GM19240 (cell line): ENCODE data around the gene C19orf12.

Experiments used
- DNase-seq: peaks from one replicate; pipeline ENCODE4 v3.0.0; 2011; ENCODE audit warnings: low spot score; ENCODE audit not compliant: insufficient read length

Gene C19orf12

DNA sequence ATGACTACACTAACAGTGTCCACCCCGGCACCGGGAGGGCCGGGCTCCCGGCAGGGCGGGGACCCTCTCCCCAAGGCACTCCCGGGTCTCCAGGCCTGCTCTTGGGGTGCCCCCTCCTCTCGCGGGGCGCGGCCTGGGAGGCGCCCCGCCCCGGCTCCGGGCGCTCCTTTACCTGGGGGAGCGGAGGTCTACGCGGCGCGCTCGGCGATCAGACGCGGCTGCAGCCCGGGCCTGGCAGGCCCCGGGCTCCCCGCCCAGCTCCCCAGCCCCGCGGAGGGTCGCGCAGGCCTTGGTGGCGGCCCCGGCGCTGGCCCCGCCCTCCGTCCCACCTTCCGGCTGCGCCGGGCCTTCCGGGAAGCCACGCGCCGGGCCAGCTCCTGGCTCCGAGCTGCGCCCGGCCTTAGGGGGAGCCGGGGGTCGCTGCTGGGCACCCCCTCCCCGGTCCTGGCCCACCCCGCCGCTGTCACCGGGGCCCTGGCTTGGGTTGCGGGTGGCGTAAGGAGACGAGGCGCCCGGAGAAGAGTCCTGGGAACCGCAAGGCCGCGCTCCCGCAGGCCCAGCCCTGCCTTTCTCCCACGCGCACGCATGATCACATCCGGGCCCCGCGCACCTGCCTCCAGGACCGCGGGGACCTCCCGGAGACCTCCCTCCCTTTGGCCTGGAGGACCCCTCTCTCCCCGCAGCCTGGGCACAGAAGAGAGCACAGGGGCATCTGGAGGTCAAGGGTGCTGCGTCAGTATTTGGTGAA lies at the start of gene C19orf12:
Gene C19orf12, minus strand, starts transcription at position 309 of the 748 bp plus-strand sequence. CDS start 6,848 bp downstream, outside the sequence.
- DNase-seq, result peak; percentile 42

DNA sequence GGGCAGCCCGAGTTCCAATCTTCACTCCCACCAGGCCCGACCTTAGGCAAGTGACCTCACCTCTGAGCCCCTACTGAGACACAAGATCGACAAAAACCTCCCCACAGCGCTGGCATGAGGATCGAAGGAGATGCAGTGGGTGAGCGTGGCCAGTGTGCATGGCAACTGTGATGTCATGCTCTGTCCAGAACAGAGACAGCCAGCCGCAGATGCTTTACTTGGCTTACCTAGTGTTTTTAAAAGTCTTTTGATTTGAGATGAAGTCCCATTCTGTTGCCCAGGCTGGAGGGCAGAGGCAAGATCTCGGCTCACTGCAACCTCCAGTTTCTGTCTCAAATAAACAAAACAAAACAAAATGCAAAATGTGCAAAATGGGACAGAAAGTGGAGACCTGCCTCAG lies 49.3 kb upstream of the C19orf12 start:
- no peak for DNase-seq

DNA sequence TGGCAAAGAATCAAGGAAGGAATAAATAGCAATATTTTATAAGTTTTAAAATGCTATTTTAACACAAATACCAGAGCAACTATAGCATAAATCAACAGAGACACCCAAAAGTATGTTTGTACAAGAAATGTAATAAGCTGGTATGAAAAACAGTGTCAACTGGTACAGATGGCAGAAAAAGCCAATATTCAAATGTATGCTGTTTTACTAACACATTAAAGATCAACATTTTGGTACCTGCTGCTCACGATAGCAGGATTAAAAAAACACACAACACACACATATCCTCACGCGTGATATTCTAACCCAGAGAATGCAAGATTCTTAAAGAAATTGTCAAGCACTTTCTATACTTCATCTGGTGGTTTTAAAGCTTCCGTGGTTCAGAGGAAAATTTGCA lies 48.1 kb upstream of the C19orf12 start:
- no peak for DNase-seq

DNA sequence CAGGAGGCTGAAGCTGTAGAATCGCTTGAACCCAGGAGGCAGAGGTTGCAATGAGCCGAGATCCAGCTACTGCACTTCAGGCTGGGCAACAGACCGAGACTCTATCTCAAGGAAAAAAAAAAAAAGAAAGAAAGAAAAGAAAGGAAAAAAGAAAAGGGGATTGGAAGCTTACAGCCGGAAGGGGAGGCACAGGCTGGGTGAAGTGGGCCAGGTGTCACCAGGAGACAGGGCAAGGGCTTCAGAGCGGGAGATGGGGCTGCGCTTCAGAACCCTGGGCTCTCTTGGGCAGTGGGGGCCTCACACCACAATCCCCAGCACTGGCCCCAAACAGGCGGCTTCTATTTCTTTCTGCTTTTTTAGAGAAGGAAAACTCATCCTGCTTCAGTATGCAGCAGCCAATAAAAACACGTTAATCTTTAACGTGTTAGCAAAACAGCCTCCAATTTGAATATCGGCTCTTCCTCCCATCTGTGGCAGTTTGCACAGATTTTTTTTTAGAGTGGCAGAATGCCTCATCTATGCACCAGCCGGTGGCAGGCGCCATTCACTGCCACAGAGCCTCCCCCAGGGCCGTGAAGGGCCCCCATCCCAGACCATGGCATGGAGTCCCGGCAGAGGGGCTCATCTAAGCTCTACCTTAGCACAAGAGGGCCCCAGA lies 46.6 kb upstream of the C19orf12 start:
- no peak for DNase-seq

DNA sequence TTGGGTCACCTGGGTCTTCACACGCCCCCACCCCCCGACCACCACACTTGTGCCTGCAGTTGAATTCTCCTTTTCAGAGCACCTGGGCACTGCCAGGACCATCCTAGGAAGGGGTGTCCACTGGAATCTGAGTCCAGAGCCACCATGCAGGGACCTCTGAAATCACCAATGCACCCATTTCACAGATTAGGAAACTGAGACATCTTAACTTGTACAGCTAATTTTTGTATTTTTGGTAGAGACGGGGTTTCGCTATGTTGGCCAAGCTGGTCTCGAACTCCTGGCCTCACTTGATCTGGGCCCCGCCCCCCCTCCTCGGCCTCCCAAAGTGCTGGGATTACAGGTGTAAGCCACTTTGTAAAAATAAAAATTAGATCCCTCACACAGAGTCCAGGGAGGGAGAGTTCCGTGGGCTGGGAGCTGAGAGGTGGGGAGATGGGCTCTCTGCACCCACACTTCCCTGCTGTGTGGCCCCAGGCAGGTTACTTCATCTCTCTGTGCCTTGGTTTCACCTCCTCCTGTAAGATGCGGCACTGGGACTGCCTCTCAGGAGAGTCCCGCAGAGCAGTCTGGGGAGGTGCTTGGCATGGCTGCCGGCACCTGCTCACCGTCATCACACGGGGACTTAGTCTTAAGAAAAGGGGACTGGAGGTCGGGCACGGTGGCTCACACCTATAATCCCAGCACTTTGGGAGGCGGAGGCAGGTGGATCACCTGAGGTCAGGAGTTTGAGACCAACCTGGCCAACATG lies 45.9 kb upstream of the C19orf12 start:
- no peak for DNase-seq

DNA sequence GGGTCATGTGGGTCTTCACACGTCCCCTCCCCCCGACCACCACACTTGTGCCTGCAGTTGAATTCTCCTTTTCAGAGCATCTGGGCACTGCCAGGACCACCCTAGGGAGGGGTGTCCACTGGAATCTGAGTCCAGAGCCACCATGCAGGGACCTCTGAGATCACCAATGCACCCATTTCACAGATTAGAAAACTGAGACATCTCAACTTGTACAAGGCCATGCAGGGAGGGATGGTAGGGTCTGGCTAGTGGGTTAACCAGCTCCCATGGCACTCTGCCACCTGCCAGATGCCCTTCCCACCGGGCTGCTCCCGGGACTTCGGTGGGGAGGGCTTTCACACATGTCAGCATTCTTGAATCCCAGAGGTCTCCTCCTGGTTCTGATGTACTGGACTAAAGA lies 44.3 kb upstream of the C19orf12 start:
- no peak for DNase-seq

DNA sequence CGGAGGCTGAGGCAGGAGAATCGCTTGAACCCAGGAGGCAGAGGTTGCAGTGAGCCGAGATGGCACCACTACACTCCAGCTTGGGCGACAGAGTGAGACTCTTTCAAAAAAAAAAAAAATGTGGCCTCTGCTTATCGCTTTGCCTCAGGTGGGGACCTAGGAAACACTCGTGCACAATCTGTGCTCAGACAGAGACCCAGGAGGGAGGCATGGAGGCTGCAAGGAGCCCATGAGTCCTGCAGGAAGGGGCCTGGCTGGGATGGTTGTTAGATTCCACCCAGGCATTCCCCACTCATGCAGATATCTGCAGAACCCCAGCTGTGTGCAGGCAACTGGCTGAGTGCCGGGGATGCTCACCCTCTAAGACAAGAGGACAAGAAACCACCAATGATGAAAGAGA lies 43.8 kb upstream of the C19orf12 start:
- no peak for DNase-seq

DNA sequence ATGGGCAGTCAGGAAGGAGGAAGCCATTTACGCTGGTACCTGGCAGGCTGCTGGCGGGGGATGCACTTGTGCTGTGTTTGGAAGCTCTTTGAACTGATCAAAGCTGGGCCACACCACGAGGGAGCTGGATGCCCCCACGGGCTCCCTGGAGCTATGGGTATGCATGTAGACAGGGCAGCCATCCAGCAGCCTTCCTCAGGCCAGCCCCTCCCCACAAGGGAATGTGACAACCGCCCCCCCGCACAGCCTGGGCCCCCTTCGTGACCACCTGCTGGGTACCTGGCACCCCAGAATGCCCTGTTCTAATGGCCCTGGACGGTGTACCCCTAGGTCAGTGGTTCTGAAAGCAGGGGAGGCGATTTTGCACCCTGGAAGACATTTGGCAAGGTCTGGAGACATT lies 42.5 kb upstream of the C19orf12 start:
- no peak for DNase-seq

DNA sequence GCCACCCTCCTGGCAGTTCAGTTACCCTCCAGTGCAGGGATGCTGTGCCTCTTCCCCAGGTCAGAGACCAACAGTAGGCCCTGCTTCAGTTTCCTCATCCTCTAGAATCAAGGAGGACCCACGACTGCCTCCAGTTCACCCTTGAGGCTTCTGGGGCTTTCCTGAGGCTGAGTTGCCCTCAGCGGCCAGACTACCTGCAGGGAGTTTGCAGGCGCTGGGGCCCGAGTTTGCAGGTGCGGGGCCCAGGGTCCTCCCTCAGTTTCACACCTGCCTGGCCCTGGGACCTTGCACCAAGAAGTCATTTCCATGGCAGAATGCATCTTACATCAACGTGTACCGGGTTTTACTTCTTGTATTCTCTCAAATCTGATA lies 38.9 kb upstream of the C19orf12 start:
- DNase-seq, result no peak

DNA sequence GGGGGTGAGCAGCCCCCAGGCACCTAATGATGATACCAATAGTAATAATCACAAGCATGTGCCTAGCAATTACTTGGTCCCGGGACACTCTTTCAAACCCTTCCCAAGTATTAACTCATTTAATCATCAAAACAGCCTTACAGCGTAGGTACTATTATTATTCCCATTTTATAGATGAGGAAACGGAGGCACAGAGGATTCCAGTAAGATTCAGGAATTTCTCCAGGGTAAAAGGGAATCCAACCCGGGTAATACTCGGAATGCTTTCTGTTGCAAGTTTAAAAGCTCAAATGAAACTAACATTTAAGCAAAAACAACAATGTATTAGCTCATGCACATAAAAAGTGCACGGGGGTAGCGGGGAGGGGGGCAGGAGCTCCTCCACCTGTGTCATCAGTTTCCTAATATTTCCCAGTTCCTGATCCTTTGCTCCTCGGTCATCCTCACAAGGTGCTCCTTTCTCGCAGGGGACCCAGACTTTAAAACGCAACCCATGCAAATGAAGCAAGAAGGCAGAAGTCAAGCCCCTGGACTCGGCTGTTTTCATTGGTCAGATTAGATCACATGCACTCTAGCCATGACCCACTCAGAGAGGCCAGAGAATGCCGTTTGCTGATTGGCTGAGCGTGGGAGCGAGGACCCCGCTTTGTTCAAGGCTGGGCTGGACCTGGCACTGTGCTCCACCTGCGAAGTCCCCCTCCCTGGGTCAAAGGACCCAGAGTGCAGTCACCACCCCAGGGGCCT lies 38.3 kb upstream of the C19orf12 start:
- no peak for DNase-seq

DNA sequence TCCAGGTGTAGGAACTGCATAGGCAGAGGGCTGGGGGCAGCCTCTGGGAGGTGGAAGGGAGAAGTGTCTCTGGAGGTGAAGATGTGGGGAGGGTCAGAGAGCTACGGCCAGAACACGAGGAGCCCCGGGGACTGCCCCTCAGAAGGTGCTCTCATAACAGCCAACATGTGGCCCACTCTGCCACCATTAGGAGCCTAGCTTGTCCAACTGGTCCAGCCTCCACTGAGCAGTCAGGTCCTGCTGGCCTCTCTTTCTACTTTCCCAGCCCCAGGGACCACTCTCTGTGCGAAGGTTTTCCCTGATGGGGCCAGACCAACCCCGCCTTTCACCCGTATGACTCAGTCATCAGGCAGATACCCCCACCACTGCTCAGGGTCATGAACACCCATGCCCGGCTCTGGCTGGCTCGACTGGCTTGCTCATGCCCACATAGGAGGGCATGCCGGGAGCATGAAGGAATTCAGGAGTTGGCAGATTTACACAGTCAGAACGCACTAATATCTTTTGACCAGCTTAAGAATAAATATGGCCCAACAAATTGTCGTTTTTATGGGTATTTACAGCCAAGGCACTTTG lies 37.5 kb upstream of the C19orf12 start:
- DNase-seq, result no peak

DNA sequence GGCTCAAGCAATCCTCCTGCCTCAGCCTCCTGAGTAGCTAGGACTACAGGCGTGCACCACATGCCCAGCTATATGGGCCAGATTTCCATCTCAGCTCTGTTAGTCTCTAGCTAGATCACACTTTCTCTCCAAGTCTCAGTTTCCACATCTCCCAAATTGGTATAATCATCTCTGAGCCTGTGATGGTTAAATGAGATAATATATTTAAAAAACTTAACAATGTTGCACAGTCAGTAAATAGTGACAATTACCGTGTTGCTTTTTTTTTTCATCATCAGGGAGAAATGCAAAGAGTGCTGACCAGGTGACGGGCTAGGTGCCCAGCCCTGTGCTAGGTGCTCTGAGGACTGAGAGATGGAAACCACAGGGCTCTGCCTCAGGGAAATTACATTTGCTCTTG lies 36.9 kb upstream of the C19orf12 start:
- DNase-seq, result no peak

DNA sequence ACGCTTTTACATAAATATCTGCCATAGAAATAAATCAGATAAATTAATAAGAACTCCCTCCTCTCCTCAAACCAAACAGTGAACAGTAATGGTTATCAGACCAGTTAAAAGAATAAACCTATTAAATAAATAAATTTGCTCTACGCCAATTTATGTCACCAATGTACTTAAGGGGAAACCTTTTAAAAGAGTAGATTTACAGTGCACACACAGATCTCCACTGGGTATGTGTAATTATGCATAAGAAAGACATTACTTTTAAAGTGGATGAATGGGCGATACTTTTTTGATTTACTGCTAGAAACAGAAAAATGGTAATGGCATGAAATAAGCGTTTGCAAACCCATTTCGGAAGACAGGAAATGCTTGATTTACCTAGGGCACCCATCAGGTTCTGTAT lies 34.9 kb upstream of the C19orf12 start:
- DNase-seq, result no peak

DNA sequence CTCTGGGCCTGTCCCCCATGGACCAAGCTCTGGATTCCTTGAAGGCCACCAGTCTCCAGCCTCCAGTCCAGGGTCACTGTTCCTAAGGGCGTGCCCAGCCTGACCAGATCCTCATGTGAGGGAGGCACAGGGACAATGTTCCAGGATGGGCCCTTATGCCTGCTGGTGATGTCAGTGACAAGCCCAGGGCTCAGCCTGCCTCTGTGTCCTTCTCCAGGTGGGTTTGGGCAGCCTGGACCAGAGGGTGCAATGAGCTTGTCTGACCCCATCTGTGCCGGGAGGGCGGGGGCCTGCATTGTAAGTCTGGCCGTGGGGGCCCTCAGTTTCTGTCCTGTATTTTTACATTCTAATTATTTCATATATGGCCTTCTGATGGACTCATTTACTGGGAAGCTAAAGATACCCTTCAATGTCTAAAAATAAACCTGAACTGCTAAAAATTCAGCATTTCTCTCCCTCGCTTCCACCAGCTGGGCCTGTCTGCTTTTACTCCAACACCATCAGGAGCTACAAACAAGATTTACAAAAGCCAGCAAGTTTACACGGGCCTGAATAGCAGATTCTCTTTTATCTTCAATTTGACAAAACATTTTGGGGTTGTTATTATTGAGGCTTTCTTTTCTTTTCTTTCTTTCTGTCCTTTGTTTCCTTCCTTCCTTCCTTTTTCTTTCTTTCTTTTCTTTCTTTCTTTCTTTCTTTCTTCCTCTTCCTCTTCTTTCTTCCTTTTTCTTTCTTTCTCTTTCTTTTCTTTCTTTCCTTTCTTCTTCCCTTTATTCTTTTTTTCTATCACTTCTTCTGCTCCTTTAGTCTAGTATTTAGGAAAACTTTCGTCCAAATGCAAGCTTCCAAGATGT lies 34.2 kb upstream of the C19orf12 start:
- no peak for DNase-seq

DNA sequence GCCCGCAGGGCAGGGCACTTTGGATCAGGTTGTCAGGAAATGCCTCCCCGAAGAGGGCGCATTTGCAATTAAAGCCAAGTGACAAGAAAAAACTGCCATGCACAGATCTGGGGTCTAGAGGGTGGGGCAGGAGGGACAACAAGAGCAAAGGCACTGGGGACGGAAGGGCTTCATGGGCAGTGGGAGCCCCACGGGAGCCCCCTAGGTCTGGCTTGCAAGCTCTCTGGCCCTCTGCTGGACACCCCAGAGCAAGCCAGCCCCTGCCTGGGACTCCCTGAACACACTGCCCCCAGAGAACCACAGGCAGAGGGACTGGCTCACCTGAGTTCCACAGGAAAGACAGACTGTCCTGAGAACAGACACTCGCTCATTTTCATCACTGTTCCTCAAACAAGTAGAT lies 30.2 kb upstream of the C19orf12 start:
- DNase-seq, result no peak

DNA sequence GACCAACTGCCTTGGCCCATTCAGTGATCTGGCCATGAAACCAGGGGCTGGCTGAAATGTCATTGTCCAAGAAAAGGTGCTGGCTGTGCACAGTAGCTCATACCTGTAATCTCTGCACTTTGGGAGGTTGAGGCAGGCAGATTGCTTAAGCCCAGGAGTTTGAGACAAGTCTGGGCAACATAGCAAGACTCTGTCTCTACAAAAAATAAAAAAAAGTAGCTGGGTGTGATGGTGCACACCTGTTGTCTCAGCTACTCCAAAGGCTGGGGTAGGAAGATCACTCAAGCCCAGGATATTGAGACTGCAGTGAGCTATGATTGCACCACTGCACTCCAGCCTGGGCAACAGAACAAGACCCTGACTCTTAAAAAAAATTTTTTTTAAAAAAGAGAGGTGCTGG lies 28.6 kb upstream of the C19orf12 start:
- DNase-seq, result no peak

DNA sequence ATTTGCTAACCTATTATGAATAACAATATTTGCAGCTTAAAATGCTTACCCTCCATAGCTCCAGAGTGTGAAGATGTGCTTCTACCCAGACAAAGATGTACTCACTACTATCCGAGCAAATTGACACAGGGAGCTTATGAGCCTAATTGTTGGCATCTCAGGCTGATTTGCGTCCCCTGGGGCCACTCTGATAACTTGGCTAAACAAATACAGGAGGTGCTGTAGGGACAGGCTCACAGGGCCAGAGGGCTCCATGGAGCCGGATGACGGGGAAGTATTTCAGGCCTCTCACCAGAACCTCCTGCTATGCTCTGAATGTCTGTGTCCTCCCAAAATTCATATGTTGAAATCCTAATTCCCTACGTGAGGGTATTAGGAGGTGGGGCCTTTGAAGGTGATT lies 26.7 kb upstream of the C19orf12 start:
- DNase-seq, result no peak

DNA sequence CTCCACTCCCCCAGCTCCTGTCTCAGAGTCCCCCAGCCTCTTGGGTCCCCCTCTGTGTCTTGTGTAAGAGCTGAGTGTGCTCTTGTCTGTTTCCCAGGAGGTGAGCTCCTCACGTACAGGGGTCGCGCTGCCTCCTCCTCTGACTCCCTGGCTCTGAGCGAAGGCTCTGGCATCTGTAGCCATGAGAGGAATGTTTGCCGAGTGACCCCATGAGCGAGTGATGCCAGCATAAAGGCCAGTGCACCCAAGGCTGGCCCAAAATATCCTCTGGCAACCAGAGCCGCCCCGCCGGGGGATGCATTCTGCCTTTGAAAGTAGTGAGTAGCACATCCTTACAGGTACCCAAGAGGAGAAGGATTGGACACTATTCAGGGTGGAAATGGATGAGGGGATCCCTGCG lies 26.2 kb upstream of the C19orf12 start:
- DNase-seq, result no peak

DNA sequence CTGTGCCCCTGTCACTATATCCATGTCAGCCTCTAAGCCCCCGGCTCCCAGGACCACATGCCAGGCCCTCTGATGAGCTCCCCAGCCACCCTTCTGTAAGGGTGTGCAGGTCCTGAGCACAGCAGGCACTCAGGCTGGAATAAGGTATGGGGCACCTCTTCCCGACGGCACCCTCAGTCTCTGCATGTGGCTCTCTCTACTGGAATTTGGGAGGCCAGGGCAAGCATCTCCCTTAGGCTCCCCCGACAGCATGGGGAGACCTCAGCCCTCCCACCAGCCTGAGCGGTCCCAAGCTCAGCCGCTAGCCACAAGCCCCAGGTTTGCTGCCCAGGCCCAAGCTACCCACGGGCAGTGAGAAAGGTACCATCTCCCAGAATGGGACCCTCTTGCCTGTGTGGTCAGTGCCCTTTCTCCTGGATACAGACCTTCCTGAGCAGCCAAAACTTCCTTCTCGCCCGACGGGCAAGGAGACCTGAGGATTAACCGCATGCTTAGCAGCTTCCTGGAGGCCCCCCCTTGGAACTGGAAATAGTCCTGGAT lies 22.5 kb upstream of the C19orf12 start:
- DNase-seq, result no peak

DNA sequence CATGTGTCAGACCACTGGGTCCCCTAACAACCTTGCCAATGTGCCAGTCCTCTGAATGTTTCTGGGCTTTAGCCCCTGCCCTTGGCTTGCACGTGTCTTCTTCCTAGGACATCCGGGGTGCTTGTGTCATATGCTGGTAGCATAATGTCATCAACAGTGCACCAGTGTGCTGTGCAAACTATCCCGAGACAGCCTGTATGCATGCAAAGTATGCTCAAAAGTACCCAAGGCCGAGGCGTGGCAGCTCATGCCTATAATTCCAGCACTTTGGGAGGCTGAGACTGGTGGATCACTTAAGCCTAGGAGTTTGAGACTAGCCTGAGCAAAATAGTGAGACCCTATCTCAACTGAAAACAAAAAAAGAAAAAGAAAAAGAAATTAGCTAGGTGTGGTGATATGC lies 20.8 kb upstream of the C19orf12 start:
- no peak for DNase-seq
